ENCODE data around the gene A2M. TPM values are rescaled to one million over a fixed set of nuclear protein-coding genes. Genes with fewer than 3 reads are reported as not detected.
A peak's percentile ranks its signal among the peaks of the same experiment; 100 is the strongest.
"Not testable (repeated sequence)": the region's sequence is repeated elsewhere in the genome, so short reads cannot be mapped to it uniquely, and the experiment has no call there.

A2M gene
- total RNA-seq, 1 donor from 2014 or later, result 0.17 TPM

DNA sequence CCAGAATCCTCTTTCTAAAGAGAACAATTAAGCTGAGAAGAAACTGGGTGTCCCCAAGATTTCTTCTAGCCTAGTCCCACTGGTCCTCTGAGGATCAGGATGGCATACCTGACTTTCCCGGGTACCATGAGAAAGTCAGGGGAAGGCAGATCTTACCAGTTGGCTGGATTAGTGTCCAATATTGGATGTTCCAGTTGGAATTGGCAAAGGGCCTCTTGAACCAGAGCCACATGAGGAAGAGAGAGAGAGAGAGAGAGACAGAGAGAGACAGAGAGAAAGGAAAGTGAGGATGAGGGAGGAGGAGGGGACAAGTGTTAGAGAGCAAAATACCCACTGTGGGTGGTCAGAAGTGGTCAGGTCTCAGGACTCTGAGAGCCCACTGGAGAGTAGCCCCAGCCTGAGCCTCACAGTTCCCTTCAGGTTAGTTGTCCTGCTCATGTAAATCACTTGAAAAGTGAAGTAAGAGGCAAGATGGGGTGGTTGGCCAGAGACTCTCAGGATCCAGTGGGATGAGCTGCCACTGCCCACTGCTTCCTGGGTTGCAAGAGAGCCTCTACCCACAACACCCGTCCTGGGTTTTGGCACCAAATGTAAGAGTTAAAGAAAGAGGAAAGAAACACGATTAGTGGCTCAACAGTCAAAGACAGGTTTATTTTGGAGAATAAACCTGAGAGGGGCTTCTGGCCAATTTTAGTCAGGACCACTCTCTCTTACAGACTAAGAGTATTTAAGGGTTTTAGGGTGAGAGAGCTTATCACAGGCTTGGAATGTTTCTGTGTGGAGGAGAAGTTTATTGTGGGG, 28.4 kb upstream of the A2M start:
- H3K4me3 ChIP-seq (ENCODE audit: low read depth, low read length), result no peak overlapping the region
- no peak for DNase-seq (ENCODE audit: low read depth)
- no peak for TF ChIP-seq CTCF (conservative IDR thresholded peaks at IDR 0.05; ENCODE audit: low read depth, low read length)

DNA sequence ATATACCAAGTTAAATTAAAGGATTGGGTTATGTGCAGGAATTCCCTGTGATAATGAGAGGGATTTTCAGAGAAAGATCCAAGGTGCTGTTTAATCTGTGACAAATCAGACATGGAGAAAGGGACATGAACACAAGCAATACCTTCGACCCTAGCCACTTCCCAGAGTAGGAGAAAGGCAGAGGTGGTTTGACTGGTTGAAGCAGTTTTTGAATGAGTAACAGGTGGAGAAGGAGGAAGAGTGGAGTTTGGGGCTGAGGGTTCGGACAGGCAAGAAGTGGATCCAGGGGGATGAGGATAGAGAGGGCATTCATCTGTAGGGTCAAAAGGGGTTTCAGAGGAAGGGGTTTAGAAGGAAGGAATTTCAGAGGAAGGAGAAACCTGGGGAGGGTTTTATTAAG, 27.4 kb upstream of the A2M start:
- no peak overlapping the region for H3K4me3 ChIP-seq (ENCODE audit: low read depth, low read length)
- no peak for DNase-seq (ENCODE audit: low read depth)
- no peak for TF ChIP-seq CTCF (conservative IDR thresholded peaks at IDR 0.05; ENCODE audit: low read depth, low read length)

DNA sequence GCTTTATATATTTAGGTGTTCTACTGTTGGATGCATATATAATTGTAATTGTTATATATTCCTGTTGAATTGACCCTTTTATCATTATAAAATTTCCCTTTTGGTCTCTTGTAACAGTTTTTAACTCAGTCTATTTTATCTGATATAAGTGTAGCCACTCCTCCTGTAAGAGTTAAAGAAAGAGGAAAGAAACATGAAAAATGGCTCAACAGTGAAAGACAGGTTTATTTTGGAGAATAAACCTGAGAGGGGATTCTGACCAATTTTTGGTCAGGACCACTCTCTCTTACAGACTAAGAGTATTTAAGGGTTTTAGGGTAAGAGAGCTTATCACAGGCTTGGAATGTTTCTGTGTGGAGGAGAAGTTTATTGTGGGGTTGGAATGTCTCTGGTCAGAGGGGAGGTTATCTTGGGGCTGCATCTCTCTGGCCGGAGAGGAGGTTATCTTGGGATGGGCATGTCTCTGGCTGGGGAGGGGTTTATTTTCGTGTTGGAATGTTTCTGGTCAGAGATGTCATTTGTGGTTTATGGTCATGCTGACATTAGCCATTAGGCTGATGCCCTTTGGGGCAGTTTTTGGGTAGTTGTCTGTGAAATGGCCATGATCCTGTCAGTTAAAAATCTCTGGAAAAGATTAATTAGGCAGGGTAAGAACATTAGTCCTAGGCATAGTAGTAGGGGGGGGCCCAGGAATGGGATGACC, 24.0 kb upstream of the A2M start:
- DNase-seq (ENCODE audit: low read depth); H3K4me3 ChIP-seq (ENCODE audit: low read depth, low read length): not testable (repeated sequence)

DNA sequence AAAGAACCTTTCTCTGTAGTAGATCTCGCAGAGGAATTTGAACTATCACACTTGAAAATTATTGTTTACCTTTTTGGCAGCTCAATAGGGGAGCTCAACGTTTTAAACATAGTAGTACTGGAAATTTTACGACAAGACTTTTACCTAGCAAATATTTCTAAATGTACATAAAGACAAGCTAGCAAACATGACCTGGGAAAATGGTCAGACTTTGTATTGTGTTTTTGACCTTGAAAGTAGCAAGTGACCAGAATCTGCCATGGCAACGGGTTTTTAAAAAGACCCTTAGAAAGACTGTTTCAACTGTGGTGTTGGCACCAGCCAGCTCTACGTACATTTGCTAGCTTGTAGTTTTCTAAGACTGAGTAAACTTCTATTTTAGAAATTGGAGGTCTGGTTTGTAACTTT, 20.2 kb upstream of the A2M start:
- H3K4me3 ChIP-seq (ENCODE audit: low read depth, low read length), result no peak overlapping the region
- no peak for DNase-seq (ENCODE audit: low read depth)
- TF ChIP-seq CTCF (conservative IDR thresholded peaks at IDR 0.05; ENCODE audit: low read depth, low read length), result no peak

- DNase-seq (ENCODE audit: low read depth), result no peak
- peak; percentile 53 for TF ChIP-seq CTCF (conservative IDR thresholded peaks at IDR 0.05; ENCODE audit: low read depth, low read length)
- no peak overlapping the region for H3K4me3 ChIP-seq (ENCODE audit: low read depth, low read length)
These were observed 19.4 kb upstream of the A2M start for GRCh38 chr12:9134981-9135628.

DNA sequence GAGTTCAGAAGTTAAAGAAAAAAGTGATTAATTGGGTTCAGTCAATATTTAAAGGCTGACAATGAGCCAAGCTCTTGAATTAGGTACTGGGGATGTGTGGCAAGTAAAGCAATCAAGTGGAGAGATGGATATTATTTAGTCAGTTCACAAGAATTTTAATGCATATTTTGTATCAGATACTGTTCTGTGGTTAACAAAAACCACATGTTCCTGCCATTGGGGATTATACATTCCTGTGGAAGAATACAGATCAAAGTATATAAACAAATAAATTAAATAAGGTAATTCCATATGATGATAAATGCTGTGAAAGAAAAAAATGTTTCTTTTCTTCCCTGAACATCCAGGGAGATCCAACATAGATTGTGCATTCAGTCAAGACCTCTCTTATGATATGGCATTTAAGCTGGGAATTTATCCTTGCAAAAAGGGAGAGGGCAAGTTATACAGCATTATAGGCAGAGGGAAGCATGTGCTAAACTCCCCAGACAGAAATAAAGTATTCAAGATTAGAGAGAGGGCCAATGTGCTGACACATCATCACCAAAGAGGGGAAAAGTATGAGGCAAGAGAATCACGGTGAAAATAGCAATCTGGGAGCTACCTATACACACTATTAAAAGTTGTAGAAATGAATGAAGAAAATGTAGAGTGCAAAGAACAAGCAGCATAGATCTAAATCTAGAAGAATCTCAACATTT, 17.6 kb upstream of the A2M start:
- no peak overlapping the region for H3K4me3 ChIP-seq (ENCODE audit: low read depth, low read length)
- no peak for TF ChIP-seq CTCF (conservative IDR thresholded peaks at IDR 0.05; ENCODE audit: low read depth, low read length)
- DNase-seq (ENCODE audit: low read depth), result no peak

GRCh38 chr12:9132008-9132535, 16.4 kb upstream of the A2M start:
- H3K4me3 ChIP-seq (ENCODE audit: low read depth, low read length), result no peak overlapping the region
- DNase-seq (ENCODE audit: low read depth), result no peak
- TF ChIP-seq CTCF (conservative IDR thresholded peaks at IDR 0.05; ENCODE audit: low read depth, low read length), result no peak

Data from epithelial cell of proximal tubule (primary cell).